GM18870 (cell line): ENCODE measurements around the gene LINGO4.
"Not testable (repeated sequence)": the region's sequence is repeated elsewhere in the genome, so short reads cannot be mapped to it uniquely, and the experiment has no call there.

Experiments used
- ATAC-seq: cut with Tn5 transposase; IDR thresholded peaks from one replicate; pipeline ENCODE4 v1.9.1; 2021; ENCODE audit warnings: moderate library complexity; ENCODE audit not compliant: unreplicated experiment

LINGO4 gene

DNA sequence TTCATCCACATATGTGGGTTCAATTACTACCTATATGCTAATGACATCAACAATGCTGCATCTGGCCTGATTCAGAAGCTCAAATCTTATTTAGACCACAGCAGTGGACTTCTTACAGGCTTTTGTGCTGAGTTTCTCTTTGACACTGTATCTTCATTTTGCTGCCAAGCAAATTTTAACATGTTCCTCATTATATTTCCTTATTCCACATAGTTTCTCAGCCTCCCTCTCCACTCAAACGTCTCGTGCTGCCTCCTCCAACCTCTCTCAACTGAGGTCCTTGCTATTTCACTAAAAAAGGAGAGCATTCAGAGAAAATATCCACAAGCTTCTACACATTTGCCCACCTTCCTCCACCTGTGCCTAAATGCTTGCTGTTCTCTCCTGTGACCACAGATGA, 21.4 kb downstream of the LINGO4 start:
- ATAC-seq = no peak

DNA sequence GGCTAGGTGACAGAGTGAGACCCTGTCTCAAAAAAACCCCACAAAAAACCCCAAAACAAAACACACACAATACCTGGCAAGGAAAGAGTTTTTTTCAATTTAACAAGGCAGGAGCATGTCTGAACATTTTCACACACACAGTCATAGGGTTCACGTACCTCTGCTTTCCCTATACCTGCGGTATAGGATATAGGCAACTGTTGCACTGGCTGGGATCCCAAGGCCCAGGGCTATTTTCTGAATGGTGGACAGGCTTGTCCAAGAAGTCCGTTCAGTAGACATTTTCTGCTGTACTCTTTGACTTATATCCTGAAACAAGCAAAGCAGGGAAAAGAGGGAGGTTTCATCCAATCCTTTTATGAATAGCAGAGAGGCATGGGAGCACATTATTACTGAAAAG, 22.5 kb downstream of the LINGO4 start:
- no peak for ATAC-seq

DNA sequence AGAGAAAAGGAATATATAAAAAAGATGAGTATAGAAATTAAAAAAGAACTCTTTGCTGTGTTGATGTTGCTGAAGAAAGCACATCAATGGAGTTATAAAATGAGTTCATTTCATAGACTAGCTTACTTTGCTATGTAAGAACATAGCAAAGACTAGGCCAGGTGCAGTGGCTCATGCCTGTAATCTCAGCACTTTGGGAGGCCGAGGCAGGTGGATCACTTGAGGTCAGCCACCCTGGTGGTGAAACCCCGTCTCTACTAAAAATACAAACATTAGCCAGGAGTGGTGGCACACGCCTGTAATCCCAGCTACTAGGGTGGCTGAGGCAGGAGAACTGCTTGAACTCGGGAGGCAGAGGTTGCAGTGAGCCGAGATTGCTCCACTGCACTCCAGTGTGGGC, 23.2 kb downstream of the LINGO4 start:
- ATAC-seq = not testable (repeated sequence)

DNA sequence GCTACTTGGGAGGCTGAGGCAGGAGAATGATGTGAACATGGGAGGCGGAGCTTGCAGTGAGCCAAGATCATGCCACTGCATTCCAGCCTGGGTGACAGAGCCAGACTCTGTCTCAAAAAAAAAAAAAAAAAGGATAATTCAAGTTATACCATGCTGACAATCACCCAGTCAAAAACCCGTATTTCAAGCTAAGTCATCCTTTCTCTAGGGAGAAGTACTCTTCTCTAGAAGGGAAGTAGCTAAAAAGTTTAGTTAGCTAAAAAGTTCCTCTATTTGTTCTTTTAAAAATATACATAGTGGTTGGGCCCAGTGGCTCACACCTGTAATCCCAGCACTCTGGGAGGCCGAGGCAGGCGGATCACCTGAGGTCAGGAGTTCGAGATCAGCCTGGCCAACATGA, 24.5 kb downstream of the LINGO4 start:
- ATAC-seq = not testable (repeated sequence)

DNA sequence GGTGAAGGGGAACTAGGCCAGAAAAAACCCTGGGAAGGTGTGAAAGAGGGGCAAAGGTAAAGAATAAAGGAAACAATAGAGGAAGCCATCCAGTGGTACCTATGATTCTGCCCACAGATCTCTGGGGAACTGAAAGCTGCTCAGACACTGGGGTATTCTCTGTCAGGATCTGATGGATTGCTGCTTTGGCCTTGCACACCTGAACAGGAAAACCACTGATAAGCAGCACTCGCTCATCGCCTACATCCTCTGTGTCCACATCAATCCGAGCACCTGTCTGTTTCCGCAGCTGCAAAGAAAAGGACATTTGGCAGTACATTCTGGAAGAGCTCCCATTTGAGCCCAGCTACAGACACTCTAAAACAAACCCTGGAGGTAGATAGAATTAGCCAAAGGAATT, 25.4 kb downstream of the LINGO4 start:
- no peak for ATAC-seq

DNA sequence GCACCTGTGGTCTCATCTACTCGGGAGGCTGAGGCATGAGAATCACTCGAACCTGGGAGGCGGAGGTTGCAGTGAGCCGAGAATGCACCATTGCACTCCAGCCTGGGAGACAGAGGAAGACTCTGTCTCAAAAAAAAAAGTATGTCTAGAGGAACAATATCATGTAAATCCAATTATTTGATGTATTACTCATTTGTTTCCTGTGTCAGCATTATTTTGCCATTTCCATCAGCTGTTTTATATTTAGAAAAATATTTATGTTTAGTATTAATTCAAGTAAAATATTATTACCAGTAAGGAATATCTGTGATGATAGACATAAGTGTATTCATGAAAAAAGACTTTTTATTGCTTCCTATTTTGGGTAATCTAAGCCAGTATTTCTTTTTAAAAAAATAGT, 27.9 kb downstream of the LINGO4 start:
- ATAC-seq = no peak

DNA sequence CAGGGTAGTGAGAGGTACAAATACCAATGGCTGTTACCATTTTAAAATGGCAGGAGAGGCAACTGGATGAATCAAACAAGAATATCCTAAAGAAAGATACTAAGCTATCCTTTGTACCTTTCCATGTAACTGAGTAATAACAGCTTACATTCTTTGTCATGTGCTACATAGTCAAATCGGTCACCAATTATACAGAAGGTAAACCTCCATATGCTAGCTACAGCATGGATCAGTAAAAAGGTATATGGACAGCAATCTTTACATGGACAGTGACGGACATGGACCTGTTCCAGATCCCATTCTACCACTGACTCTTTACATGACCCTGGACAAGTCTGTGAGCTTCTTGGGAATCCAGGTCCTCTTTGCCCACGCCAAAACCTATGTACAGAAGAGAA, 28.6 kb downstream of the LINGO4 start:
- ATAC-seq = no peak

DNA sequence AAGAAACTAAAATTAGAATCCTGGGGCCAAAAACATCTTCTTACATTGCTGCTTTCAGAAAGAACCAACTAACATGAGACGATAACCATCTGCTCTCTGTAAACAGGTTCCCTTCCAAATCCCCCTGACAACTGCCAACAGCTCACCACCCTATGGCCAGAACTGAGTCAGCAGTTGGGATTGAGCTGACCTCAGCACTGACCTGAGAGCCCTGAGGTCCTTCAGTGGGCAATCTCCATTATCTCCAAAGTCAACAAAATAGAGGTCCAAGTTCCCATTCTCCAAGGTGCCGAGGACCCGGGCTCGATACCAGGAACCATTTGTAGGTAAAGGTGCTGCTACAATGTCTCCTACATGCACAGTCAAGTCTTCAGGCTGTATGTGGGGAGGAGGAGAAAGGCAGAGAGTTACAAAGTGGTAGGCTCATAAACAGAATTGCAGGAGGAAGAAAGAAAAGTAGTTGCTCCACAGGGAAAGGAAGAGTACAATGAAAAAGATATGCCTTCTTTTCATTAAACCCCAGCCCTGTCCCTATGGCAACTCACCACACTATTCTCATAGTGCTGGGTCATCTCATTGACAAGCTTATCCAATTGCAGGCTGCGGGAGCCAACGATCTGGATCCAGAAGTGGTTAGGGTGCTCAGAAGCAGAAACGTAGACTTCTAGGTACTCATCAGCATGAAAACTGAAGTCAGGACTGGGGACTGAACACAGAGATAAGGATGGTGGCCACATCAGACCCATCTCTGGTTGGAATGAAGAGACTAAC, 29.1 kb downstream of the LINGO4 start:
- no peak for ATAC-seq

DNA sequence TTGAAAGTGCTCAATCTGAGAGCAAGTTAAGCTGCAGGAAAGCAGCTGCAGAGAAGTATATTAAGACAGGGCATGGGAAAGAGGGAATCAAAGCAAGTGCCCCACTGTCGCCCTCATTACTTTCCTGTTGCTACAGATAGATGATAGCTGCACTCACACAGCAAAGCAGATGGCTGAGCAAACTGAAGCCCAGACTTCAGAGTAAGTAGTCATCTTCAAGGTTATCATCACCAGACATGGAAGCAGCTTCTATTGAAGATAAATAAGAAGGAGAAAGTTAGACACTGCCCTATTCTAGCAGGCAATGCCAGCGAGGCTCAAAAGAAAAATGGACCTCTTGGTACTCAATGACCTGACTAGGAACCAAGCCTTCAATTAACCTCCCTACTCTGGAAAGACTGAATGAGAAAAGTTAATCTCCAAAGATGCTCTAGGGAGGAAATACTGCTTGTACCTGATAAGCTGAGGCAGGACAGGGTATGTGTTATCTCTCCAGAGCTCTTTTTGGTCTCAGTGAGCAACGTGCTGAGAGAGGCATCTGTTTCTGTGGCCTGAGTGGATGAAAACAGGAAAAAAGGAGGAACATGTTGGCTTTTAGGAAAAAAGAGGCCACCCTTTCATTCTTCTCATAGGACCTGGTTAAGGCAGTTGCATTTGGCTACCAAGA, 30.8 kb downstream of the LINGO4 start:
- no peak for ATAC-seq

DNA sequence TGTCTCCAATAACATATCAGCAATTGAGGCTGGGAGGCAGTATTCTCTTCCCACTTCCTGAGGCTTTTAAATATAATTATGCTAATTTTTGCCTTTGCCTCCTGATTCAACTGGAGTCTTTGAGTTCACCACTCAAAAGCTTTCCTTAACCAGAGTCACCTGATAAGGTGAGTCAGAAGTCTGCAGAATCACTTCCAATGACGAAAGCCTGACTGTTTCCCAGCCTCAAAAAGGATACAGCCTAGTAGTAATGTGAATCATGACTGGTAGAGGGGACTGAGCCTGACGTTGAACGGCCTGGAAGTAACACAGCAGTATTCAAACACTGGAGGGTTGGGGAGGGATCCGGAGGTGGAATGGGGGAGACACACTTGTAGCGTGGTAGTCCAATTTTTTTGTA, 31.5 kb downstream of the LINGO4 start:
- no peak for ATAC-seq

DNA sequence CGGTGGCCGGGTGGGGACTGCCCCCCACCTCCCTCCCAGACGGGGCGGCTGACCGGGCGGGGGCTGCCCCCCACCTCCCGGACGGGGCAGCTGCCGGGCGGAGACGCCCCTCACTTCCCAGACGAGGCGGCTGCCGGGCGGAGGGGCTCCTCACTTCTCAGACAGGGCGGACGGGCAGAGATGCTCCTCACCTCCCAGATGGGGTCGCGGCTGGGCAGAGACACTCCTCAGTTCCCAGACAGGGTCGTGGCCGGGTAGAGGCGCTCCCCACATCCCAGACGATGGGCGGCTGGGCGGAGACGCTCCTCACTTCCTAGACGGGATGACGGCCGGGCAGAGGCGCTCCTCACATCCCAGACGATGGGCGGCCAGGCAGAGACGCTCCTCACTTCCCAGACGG, 35.9 kb downstream of the LINGO4 start:
- not testable (repeated sequence) for ATAC-seq

DNA sequence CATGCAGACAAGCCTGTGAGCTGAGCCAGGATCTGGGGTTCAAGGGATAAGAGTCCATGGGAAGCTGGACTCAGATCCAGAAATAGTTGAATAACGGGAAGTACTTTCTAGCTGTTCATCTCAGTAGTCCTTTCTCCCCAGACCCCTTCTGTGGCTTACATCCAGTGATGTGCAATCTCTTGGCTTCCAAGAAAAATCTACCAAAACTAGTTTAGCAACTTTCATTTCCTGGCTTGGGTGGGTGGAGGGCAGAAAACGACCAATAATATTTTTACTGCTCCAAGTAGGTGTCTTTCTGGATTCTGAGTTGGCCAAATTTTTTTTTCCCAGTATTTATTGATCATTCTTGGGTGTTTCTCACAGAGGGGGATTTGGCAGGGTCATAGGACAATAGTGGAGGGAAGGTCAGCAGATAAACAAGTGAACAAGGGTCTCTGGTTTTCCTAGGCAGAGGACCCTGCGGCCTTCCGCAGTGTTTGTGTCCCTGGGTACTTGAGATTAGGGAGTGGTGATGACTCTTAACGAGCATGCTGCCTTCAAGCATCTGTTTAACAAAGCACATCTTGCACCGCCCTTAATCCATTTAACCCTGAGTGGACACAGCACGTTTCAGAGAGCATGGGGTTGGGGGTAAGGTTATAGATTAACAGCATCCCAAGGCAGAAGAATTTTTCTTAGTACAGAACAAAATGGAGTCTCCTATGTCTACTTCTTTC, 36.7 kb downstream of the LINGO4 start:
- ATAC-seq = not testable (repeated sequence)

DNA sequence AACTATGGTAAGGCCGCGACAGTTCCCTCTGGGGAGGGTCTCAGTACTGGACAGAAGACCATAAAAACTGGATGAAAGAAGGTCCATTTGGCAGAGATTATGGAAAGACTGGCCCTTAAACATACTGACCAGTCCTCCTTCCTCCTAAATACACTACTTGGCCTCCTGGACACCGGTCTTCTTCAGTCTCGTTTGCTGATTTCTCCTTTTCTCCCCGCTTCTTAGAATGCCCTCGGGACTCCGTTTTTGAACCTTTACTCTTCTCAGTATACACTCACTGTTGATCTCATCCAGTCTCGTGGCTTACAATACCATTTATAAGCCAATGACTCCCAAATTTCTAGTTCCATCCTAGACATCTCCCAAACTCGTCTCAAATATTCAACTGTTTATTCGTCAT, 41.2 kb downstream of the LINGO4 start:
- ATAC-seq = no peak

DNA sequence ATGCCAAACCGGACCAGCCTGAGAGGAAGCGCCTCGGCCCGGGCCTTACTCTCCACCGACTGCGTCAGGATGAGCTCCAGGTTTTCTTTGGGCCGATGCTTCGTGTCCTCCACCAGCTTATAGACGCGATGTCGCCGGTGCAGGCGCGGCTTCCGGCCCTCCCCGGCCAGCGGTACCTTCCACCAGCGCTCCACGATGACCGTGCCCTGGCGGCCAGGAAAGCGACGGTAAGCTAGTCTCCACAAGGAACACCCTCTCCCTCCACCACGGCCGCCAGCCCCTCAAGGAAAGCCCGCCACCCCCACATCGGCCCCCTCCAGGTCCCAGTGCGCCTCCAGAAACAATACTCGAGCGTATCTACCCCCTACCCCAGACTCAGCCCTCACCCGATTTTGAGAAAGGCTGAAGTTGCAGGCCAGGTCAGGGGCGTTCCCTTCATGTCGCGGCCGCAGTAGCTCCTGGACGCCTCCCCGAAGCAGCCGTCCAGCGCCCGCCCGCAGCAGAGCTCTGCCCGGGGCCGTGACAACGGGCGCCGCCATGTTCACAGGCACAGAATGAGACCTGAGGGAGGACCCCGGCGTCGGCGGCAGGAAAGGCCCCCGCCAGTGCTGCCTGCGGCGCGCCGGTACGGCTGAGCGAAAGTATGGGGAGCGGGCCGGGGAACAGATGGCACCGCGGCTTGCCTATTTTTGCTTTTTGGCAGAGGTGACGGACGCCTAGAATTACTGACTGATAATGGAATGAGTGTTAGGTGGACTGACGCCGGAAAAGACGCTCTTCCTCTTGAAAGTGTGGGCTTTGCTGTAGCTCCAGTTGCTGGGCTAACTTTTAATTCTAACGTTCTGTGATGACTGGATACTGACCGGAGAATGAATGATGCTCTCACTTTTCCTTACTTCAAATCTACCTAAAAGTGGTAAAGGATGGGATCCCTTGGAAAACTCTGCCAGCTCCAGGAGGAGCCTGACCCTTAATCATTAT, 42.0 kb downstream of the LINGO4 start, which contains the start of gene MRPL9:
TSS of gene MRPL9 (minus strand) at position 556 of the 981 bp plus-strand sequence. CDS start at position 539, 17 bp downstream.
- no peak for ATAC-seq

DNA sequence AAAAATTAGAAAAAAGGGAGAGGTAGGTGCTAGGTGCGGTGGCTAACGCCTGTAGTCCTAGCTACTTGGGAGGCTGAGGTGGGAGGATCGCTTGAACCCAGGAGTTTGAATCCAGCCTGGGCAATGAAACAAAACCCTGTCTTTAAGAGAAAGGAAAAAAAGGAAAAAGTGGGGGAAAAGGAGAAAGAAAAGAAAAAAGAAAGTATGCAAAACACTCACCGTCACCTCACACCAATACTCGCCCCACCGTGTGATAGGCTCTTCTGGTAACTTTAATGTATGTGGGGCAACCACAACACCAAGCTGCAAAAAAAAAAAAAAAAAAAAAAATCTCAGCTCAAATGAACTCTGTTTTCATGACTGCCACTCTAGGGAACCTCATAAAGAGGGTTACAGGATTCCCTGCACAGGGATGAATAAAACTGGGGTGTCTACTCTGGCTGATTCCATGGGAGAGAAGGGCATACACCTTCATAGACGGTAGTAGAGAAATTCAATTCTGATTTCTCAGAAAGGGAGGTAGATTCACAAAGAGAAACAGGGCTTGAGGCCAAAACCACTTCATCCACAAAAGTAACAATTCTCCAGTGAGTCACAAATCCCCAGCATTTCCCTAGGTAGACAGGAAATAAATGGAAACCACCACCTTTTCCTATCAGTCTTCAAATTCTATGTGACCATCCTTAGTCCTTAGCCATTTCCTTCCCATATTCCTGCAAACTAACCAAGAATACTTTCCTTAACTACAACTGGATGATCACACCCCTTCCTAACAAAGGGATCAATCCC, 44.4 kb downstream of the LINGO4 start:
- ATAC-seq = no peak

DNA sequence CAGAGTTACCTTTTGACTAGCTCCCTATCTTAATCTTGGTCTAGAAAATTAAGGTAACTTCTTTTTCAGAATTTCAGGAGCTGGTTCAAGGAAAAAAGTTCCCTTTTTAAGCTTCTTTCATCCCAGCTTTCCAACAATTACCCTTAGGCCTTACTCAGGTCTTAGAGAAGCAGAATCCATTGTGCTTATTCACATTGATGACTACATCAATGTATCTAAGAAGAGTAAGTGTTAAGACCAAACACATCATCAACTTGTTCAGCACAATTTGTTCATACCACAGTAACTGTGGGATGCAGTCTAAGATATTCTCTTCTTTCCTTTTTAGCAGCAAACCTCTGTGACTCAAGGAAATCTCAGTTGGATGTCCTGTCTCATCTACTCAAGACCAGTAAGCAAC, 46.0 kb downstream of the LINGO4 start:
- no peak for ATAC-seq

DNA sequence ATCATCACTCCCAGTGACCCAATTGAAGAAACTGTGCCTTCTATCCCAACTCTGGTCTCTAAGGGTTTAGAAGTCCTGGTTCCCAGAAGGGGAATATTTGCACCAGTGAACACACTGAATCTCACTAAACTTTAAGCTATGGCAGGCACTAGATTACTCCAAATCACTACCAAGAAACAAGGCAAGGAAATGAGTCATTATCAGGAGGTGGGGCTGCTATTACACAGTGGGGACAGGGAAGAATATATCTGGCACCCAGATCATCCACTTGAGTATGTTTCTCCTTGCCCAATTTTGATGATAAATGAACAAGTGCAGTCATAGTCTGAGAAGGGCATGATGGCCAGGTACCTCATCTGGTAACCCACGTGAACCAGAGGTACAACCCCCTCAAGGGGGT, 48.9 kb downstream of the LINGO4 start:
- no peak for ATAC-seq
